Activated T-cell treated with anti-CD3 and anti-CD28 coated beads, Interleukin-2, amount 50 U/mL, for 4 hours (primary cell): ENCODE data around the gene CALM3. TPM values are rescaled to one million over a fixed set of nuclear protein-coding genes. Genes with fewer than 3 reads are reported as not detected.
A peak's percentile ranks its signal among the peaks of the same experiment; 100 is the strongest.

Experiments
- ATAC-seq, 2 donors: fragments of 200-7000 bp; cut with Tn5 transposase; one replicate each; pipeline ENCODE4 v1.10.0; 2021
- DNase-seq: peaks from one replicate; pipeline ENCODE4 v3.0.0-alpha.2; 2020
- H3K27me3 Mint-ChIP-seq: one replicate; pipeline ENCODE4 v1.8.0; 2021; ENCODE audit warnings: low read depth, mixed read lengths
- H3K36me3 Mint-ChIP-seq: one replicate; pipeline ENCODE4 v1.8.0; 2022; ENCODE audit warnings: mixed read lengths; ENCODE audit not compliant: insufficient read depth
- H3K4me1 Mint-ChIP-seq: one replicate; pipeline ENCODE4 v1.8.0; 2021; ENCODE audit warnings: low read depth, mixed read lengths
- H3K4me3 Mint-ChIP-seq: one replicate; pipeline ENCODE4 v1.8.0; 2021; ENCODE audit warnings: mild to moderate bottlenecking, moderate library complexity, mixed read lengths
- H3K9me3 Mint-ChIP-seq: one replicate; pipeline ENCODE4 v1.8.0; 2021; ENCODE audit warnings: mixed read lengths
- total RNA-seq, 3 donors: library from RNA; stranded (reverse); gene quantifications; one replicate each; pipeline ENCODE4 v1.2.1, GENCODE V29; 2021

CALM3 gene
- total RNA-seq, 3 donors from 2014 or later, result 237 to 257 (median 239) TPM

- no peaks in the 10 kb centered on the region for H3K9me3 Mint-ChIP-seq
- ATAC-seq (no peak), DNase-seq (no peak)
- H3K4me3 Mint-ChIP-seq, result no peak overlapping the region
- peaks cover 44% of the 10 kb centered on the region for H3K4me1 Mint-ChIP-seq
- H3K27me3 Mint-ChIP-seq, result no peaks in the 10 kb centered on the region
- H3K36me3 Mint-ChIP-seq, result peaks cover 22% of the 10 kb centered on the region
These were observed 4.3 kb downstream of the CALM3 start for GRCh38 chr19:46605356-46605821.

GRCh38 chr19:46606019-46606418, 4.9 kb downstream of the CALM3 start:
- Mint-ChIP-seq H3K27me3 (no peaks in the 10 kb centered on the region), H3K4me3 (no peak overlapping the region), H3K9me3 (no peaks in the 10 kb centered on the region), H3K36me3 (peaks cover 24% of the 10 kb centered on the region), H3K4me1 (peaks cover 50% of the 10 kb centered on the region)
- no peak for DNase-seq
- no peak for ATAC-seq

DNA sequence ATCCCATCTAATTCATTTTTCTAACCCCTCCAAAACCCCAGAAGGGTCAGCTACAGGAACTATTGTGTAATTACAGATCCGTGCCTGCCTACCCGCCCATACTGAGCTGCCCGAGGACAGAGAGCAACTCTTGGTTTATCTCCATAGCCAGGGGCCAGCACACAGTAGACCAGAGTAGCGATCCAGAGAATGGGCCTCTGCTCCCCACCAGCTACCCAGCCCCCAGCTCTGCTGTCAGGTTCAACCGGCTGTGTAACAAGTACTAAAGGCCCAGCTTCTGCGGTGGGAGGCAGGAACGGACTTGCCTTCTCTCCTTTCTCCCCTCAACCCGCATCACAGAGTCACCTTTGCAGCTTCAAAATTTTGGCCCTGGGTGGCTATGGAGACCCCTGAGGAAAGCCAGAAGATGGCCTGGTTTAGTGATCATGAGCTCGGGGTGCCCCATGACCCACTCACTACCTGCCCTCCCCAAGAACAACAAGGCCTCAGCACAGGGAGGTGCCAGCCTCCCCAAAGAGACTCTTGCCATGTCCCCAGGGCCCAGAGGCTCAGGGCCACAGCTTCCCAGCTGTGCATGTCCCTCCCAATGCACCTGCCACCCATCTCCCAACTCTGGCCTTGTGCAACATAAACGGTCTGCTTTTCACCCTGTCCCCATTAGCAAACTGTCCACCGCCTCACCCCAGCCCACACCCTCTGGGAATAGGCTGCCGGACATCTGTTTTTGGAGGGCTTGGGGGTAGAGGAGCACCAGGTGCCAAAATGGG, 5.7 kb downstream of the CALM3 start:
- H3K27me3 Mint-ChIP-seq, result no peaks in the 10 kb centered on the region
- peaks cover 58% of the 10 kb centered on the region for H3K4me1 Mint-ChIP-seq
- DNase-seq (no peak), ATAC-seq (no peak)
- no peak overlapping the region for H3K4me3 Mint-ChIP-seq
- H3K36me3 Mint-ChIP-seq, result peaks cover 27% of the 10 kb centered on the region
- H3K9me3 Mint-ChIP-seq, result no peaks in the 10 kb centered on the region

DNA sequence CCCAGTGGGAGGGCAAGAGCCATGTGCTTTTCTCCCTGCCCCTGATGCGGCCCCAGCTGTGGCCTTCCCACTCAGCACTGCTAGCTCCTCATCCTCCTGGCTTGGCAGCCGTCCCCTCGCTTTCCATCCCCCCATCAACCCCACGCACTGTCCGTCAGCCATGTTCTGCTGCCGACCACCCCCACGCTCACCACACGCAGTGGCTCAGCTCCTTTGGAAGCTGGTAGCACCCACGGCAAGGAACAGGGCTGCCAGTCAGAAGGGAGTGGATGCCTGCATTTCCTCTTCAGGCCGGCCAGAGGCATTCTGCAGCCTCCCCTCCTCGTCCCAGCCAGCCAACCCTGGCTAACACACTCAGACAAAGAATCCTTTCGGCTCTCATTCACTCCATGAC, 6.3 kb downstream of the CALM3 start:
- Mint-ChIP-seq H3K9me3 (no peaks in the 10 kb centered on the region), H3K4me3 (no peak overlapping the region), H3K27me3 (no peaks in the 10 kb centered on the region), H3K4me1 (peaks cover 59% of the 10 kb centered on the region), H3K36me3 (peaks cover 27% of the 10 kb centered on the region)
- DNase-seq (no peak), ATAC-seq (no peak)

DNA sequence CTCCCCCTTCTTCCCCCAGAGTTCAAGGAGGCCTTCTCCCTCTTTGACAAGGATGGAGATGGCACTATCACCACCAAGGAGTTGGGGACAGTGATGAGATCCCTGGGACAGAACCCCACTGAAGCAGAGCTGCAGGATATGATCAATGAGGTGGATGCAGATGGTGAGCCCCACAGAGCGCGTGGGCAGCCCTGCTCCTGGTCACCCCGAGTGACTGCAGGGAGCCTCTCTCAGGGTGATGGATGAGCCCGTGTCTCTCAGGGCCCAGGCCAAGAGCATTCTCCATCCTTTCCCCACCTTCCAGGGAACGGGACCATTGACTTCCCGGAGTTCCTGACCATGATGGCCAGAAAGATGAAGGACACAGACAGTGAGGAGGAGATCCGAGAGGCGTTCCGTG, 7.0 kb downstream of the CALM3 start:
- H3K36me3 Mint-ChIP-seq, result peaks cover 27% of the 10 kb centered on the region
- ATAC-seq, result no peak
- no peak for DNase-seq
- no peaks in the 10 kb centered on the region for H3K27me3 Mint-ChIP-seq
- H3K9me3 Mint-ChIP-seq, result no peaks in the 10 kb centered on the region
- H3K4me1 Mint-ChIP-seq, result peaks cover 57% of the 10 kb centered on the region
- no peak overlapping the region for H3K4me3 Mint-ChIP-seq

GRCh38 chr19:46608581-46609345, 7.6 kb downstream of the CALM3 start:
- Mint-ChIP-seq H3K36me3 (peaks cover 27% of the 10 kb centered on the region), H3K4me1 (peaks cover 55% of the 10 kb centered on the region), H3K27me3 (no peaks in the 10 kb centered on the region), H3K4me3 (no peak overlapping the region), H3K9me3 (no peaks in the 10 kb centered on the region)
- no peak for ATAC-seq
- no peak for DNase-seq

DNA sequence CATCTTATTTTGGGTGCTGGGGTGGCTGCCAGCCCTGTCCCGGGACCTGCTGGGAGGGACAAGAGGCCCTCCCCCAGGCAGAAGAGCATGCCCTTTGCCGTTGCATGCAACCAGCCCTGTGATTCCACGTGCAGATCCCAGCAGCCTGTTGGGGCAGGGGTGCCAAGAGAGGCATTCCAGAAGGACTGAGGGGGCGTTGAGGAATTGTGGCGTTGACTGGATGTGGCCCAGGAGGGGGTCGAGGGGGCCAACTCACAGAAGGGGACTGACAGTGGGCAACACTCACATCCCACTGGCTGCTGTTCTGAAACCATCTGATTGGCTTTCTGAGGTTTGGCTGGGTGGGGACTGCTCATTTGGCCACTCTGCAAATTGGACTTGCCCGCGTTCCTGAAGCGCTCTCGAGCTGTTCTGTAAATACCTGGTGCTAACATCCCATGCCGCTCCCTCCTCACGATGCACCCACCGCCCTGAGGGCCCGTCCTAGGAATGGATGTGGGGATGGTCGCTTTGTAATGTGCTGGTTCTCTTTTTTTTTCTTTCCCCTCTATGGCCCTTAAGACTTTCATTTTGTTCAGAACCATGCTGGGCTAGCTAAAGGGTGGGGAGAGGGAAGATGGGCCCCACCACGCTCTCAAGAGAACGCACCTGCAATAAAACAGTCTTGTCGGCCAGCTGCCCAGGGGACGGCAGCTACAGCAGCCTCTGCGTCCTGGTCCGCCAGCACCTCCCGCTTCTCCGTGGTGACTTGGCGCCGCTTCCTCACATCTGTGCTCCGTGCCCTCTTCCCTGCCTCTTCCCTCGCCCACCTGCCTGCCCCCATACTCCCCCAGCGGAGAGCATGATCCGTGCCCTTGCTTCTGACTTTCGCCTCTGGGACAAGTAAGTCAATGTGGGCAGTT, 8.6 kb downstream of the CALM3 start:
- no peak overlapping the region for H3K4me3 Mint-ChIP-seq
- no peak for ATAC-seq
- no peaks in the 10 kb centered on the region for H3K27me3 Mint-ChIP-seq
- peaks cover 27% of the 10 kb centered on the region for H3K36me3 Mint-ChIP-seq
- peaks cover 57% of the 10 kb centered on the region for H3K4me1 Mint-ChIP-seq
- no peak for DNase-seq
- no peaks in the 10 kb centered on the region for H3K9me3 Mint-ChIP-seq

DNA sequence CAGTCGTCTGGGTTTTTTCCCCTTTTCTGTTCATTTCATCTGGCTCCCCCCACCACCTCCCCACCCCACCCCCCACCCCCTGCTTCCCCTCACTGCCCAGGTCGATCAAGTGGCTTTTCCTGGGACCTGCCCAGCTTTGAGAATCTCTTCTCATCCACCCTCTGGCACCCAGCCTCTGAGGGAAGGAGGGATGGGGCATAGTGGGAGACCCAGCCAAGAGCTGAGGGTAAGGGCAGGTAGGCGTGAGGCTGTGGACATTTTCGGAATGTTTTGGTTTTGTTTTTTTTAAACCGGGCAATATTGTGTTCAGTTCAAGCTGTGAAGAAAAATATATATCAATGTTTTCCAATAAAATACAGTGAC, 9.3 kb downstream of the CALM3 start:
- peaks cover 57% of the 10 kb centered on the region for H3K4me1 Mint-ChIP-seq
- H3K9me3 Mint-ChIP-seq, result no peaks in the 10 kb centered on the region
- H3K27me3 Mint-ChIP-seq, result no peaks in the 10 kb centered on the region
- peaks cover 27% of the 10 kb centered on the region for H3K36me3 Mint-ChIP-seq
- H3K4me3 Mint-ChIP-seq, result no peak overlapping the region
- ATAC-seq (no peak), DNase-seq (no peak)

DNA sequence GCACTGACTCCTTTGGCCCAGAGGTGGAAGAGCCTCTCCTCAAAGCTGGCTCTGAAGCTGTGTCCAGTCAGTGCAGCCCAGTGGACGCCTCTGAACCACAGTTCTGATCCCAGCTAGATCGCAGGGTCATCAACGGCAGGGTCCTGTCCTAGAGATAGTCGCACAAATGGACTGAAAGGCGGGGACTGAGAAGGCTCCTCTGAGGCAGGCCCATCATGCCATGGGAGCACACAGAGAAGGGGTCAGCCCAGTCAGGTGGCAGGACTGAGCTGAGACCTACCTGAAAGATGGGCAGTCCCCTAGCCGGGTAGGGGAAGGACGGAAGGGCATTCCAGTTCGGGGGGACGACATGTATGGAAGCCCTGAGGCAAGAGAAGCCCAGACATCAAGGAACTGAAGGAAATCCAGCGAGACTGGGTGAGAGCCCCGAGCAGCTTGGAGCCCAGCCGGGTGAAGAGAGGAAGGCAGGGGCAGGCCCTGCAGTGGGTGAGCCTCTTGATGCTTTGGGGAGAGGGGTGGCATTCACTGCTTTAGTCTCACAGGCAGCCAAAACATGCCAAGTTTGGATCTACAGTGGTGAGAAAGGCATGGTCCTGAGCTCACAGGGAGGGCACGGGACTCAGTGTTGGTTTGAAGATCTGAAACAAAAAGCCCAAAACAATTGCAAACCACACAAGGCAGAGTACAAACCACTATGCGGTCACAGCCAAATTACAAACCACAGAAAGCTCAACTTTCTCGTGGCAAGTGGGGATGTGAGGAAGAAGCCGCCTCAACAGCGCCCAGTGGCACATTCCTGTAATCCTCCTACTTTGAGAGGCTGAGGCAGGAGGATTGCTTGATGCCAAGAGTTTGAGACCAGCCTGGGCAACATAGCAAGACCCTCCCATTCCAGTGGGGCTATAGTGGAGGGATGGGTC, 10.0 kb downstream of the CALM3 start:
- DNase-seq (no peak), ATAC-seq (peak; percentile 29 to 36)
- Mint-ChIP-seq H3K27me3 (no peaks in the 10 kb centered on the region), H3K4me3 (peak overlapping the region; percentile 49), H3K4me1 (peaks cover 58% of the 10 kb centered on the region), H3K36me3 (peaks cover 27% of the 10 kb centered on the region), H3K9me3 (no peaks in the 10 kb centered on the region)

- ATAC-seq, result peak in 1 of 2 donors; percentile 6
- Mint-ChIP-seq H3K4me1 (peaks cover 58% of the 10 kb centered on the region), H3K27me3 (no peaks in the 10 kb centered on the region), H3K9me3 (no peaks in the 10 kb centered on the region), H3K4me3 (peak overlapping the region; percentile 49), H3K36me3 (peaks cover 23% of the 10 kb centered on the region)
- DNase-seq, result no peak
These were observed 10.6 kb downstream of the CALM3 start for GRCh38 chr19:46611776-46612175.

GRCh38 chr19:46613525-46613924, 12.4 kb downstream of the CALM3 start:
- H3K36me3 Mint-ChIP-seq, result peaks cover 11% of the 10 kb centered on the region
- DNase-seq (no peak), ATAC-seq (no peak)
- H3K9me3 Mint-ChIP-seq, result no peaks in the 10 kb centered on the region
- no peak overlapping the region for H3K4me3 Mint-ChIP-seq
- H3K4me1 Mint-ChIP-seq, result peaks cover 64% of the 10 kb centered on the region
- H3K27me3 Mint-ChIP-seq, result no peaks in the 10 kb centered on the region

DNA sequence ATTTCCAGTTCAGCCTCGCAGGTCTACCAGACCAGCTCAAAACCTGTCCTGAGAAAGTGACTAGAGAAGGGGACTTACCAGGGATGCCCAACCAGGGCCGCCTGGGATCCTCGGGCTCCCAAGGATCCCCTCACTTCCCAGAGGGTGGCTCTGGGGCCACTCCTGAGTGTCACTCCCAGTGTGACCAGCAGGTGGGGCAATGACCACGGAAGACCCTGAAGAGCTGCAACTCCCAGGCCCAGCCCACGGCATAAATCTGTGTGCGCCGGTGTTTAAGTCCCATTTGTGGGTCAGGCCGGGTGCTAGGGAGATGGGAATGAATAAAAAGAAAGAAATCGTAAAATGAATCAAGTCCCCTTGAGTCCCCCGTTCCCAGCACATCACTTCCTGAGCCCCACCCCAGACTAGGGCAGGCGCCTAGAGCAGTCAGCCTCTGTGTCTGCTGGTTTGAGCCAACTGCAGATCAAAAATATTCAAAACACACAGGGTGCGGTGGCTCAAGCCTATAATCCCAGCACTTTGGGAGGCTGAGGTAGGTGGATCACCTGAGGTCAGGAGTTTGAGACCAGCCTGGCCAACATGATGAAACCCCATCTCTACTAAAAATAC, 13.1 kb downstream of the CALM3 start:
- DNase-seq (peak; percentile 84), ATAC-seq (peak; percentile 58 to 70)
- H3K36me3 Mint-ChIP-seq, result peaks cover 9% of the 10 kb centered on the region
- peak overlapping the region; percentile 36 for H3K4me3 Mint-ChIP-seq
- no peaks in the 10 kb centered on the region for H3K27me3 Mint-ChIP-seq
- H3K4me1 Mint-ChIP-seq, result peaks cover 67% of the 10 kb centered on the region
- H3K9me3 Mint-ChIP-seq, result no peaks in the 10 kb centered on the region

DNA sequence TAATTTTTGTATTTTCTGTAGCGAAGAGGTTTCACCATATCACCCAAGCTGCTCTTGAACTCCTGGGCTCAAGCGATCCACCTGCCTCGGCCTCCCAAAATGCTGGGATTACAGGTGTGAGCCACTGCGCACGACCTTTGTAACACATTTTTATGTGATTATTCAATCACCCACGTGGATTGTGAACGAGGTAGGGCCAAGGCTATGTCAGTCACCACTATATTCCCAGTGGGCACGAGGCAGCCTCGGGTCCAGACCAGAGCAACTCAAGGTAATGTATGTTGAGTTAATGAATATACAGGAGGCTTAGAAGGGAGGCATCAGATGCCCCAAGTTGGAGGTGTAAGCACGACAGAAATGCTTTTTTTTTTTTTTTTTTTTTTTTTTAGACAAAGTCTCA, 14.8 kb downstream of the CALM3 start:
- Mint-ChIP-seq H3K4me3 (no peak overlapping the region), H3K36me3 (peaks cover 4% of the 10 kb centered on the region), H3K9me3 (no peaks in the 10 kb centered on the region), H3K4me1 (peaks cover 71% of the 10 kb centered on the region), H3K27me3 (no peaks in the 10 kb centered on the region)
- ATAC-seq (no peak), DNase-seq (no peak)
